GM12892 (cell line): Measurements from ENCODE around the gene SPAG8.

Source experiments
- POLR2A ChIP-seq: IDR thresholded peaks from 2 replicates; pipeline ENCODE4 v1.6.1; 2011; ENCODE audit warnings: low read depth, low read length, control low read depth
- POLR2AphosphoS5 ChIP-seq: IDR thresholded peaks from 2 replicates; pipeline ENCODE4 v1.6.1; 2011; ENCODE audit warnings: low read depth, low read length, control low read depth

- TF ChIP-seq POLR2A (no peak), POLR2AphosphoS5 (no peak)
These were observed 45.1 kb downstream of the SPAG8 start for GRCh38 chr9:35766997-35767396.
